ENCODE measurements around the gene ABCB9.

- TF ChIP-seq, protein P1, sequence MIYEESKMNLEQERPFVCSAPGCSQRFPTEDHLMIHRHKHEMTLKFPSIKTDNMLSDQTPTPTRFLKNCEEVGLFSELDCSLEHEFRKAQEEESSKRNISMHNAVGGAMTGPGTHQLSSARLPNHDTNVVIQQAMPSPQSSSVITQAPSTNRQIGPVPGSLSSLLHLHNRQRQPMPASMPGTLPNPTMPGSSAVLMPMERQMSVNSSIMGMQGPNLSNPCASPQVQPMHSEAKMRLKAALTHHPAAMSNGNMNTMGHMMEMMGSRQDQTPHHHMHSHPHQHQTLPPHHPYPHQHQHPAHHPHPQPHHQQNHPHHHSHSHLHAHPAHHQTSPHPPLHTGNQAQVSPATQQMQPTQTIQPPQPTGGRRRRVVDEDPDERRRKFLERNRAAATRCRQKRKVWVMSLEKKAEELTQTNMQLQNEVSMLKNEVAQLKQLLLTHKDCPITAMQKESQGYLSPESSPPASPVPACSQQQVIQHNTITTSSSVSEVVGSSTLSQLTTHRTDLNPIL (CRISPR knock-in tag; IDR thresholded peaks at IDR 0.05; ENCODE audit: low read depth) = no peak
- TF ChIP-seq TSHZ2 (CRISPR knock-in tag; IDR thresholded peaks at IDR 0.05) (no peak), RARB (CRISPR knock-in tag; IDR thresholded peaks at IDR 0.05) (no peak), SNAI2 (CRISPR knock-in tag; IDR thresholded peaks at IDR 0.05) (no peak), GLIS3 (CRISPR knock-in tag; IDR thresholded peaks at IDR 0.05) (no peak), CSDC2 (CRISPR knock-in tag; IDR thresholded peaks at IDR 0.05) (no peak)
- TF ChIP-seq, protein P2, sequence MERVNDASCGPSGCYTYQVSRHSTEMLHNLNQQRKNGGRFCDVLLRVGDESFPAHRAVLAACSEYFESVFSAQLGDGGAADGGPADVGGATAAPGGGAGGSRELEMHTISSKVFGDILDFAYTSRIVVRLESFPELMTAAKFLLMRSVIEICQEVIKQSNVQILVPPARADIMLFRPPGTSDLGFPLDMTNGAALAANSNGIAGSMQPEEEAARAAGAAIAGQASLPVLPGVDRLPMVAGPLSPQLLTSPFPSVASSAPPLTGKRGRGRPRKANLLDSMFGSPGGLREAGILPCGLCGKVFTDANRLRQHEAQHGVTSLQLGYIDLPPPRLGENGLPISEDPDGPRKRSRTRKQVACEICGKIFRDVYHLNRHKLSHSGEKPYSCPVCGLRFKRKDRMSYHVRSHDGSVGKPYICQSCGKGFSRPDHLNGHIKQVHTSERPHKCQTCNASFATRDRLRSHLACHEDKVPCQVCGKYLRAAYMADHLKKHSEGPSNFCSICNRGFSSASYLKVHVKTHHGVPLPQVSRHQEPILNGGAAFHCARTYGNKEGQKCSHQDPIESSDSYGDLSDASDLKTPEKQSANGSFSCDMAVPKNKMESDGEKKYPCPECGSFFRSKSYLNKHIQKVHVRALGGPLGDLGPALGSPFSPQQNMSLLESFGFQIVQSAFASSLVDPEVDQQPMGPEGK (CRISPR knock-in tag; IDR thresholded peaks at IDR 0.05; ENCODE audit: borderline replicate concordance) = no peak
Observed at GRCh38 chr12:122887819-122888212, 78.4 kb downstream of the ABCB9 start.

All from SK-N-SH treated with all-trans-retinoic acid at 6 μM for 48 hours (cell line).